OCI-LY1 (cell line): Measurements from ENCODE around the gene CEP152.

Experiments
- CTCF ChIP-seq: fragments of 200-600 bp; sonication (generic), shearing (Covaris generic); IDR thresholded peaks from 2 replicates; pipeline ENCODE4 v1.5.1; 2017; ENCODE audit warnings: mild to moderate bottlenecking, antibody characterized with exemption, low read length, moderate library complexity, mixed read lengths
- EZH2 ChIP-seq: fragments of 200-600 bp; sonication (generic), shearing (Covaris generic); IDR thresholded peaks from 2 replicates; pipeline ENCODE4 v1.8.0; 2017; ENCODE audit warnings: borderline replicate concordance, mixed run types, mild to moderate bottlenecking, antibody characterized with exemption, low read length, moderate library complexity, mixed read lengths

- TF ChIP-seq CTCF = no peak
- TF ChIP-seq EZH2 = no peak
These were observed at the start of gene CEP152 for GRCh38 chr15:48810414-48811324.
